ENCODE data around the gene FOXP1.

DNA sequence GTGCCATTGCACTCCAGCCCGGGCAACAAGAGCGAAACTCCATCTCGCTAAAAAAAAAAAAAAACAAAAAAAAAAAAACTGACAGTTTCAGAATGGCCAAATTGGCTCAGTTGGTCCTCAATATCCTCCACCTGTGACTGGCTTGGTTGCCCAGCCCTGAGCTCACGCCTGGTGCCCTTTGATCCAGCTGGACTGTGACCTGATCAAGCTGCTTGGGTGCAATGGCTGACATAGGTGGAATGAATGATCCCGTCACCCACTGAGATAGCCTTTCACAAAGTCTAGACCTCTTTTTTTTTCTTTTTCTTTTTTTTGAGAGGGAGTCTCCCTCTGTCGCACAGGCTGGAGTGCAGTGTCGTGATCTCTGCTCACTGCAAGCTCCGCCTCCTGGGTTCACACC, 254.6 kb downstream of the FOXP1 start:
- TF ChIP-seq, protein P1, sequence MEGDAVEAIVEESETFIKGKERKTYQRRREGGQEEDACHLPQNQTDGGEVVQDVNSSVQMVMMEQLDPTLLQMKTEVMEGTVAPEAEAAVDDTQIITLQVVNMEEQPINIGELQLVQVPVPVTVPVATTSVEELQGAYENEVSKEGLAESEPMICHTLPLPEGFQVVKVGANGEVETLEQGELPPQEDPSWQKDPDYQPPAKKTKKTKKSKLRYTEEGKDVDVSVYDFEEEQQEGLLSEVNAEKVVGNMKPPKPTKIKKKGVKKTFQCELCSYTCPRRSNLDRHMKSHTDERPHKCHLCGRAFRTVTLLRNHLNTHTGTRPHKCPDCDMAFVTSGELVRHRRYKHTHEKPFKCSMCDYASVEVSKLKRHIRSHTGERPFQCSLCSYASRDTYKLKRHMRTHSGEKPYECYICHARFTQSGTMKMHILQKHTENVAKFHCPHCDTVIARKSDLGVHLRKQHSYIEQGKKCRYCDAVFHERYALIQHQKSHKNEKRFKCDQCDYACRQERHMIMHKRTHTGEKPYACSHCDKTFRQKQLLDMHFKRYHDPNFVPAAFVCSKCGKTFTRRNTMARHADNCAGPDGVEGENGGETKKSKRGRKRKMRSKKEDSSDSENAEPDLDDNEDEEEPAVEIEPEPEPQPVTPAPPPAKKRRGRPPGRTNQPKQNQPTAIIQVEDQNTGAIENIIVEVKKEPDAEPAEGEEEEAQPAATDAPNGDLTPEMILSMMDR (IDR thresholded peaks at IDR 0.05) = no peak
- TF ChIP-seq POLR2A (IDR thresholded peaks at IDR 0.05) = no peak
